Activated CD8-positive, alpha-beta memory T cell treated with anti-CD3 and anti-CD28 coated beads, Interleukin-2, amount 50 U/mL, for 24 hours (primary cell): ENCODE data around the gene SMCP.

Experiments
- DNase-seq: peaks from one replicate; pipeline ENCODE4 v3.0.0-alpha.2; 2020; ENCODE audit errors: extremely low read depth

The SMCP gene

GRCh38 chr1:152886758-152887409, 8.8 kb downstream of the SMCP start:
- no peak for DNase-seq

GRCh38 chr1:152888126-152888525, 10.0 kb downstream of the SMCP start:
- DNase-seq = no peak

GRCh38 chr1:152899027-152899426, 20.9 kb downstream of the SMCP start:
- no peak for DNase-seq

GRCh38 chr1:152899883-152900282, 21.8 kb downstream of the SMCP start:
- no peak for DNase-seq

- DNase-seq = no peak
Observed at GRCh38 chr1:152901631-152902030, 23.5 kb downstream of the SMCP start.

- no peak for DNase-seq
Observed at GRCh38 chr1:152902636-152903035, 24.5 kb downstream of the SMCP start.

- no peak for DNase-seq
Observed at GRCh38 chr1:152904688-152905440, 26.7 kb downstream of the SMCP start.

- no peak for DNase-seq
Observed at GRCh38 chr1:152906023-152906565, 28.0 kb downstream of the SMCP start.

- no peak for DNase-seq
Observed at GRCh38 chr1:152907686-152908601, 29.8 kb downstream of the SMCP start, which contains the start of gene IVL. Gene IVL (plus strand): TSS chr1:152908546. CDS start chr1:152909798, 1,252 bp downstream.

GRCh38 chr1:152909206-152909605, 31.1 kb downstream of the SMCP start:
- DNase-seq = no peak

GRCh38 chr1:152912471-152912870, 34.3 kb downstream of the SMCP start:
- no peak for DNase-seq

- no peak for DNase-seq
Observed at GRCh38 chr1:152912900-152913299, 34.8 kb downstream of the SMCP start.

GRCh38 chr1:152917794-152918193, 39.7 kb downstream of the SMCP start:
- DNase-seq = no peak

GRCh38 chr1:152919071-152919470, 40.9 kb downstream of the SMCP start:
- DNase-seq = no peak

GRCh38 chr1:152924191-152924590, 46.1 kb downstream of the SMCP start:
- no peak for DNase-seq

- no peak for DNase-seq
Observed at GRCh38 chr1:152926091-152926490, 48.0 kb downstream of the SMCP start.

- DNase-seq = no peak
Observed at GRCh38 chr1:152928671-152929070, 50.5 kb downstream of the SMCP start.

- DNase-seq = no peak
Observed at GRCh38 chr1:152932170-152932811, 54.2 kb downstream of the SMCP start.

- no peak for DNase-seq
Observed at GRCh38 chr1:152933196-152933595, 55.1 kb downstream of the SMCP start.
